HG03378 (cell line): ENCODE results near the gene CLSTN1.
"Not testable (repeated sequence)": the region's sequence is repeated elsewhere in the genome, so short reads cannot be mapped to it uniquely, and the experiment has no call there.

Source experiments
- ATAC-seq: cut with Tn5 transposase; IDR thresholded peaks from one replicate; pipeline ENCODE4 v1.9.1; 2021; ENCODE audit warnings: mild to moderate bottlenecking, moderate library complexity; ENCODE audit not compliant: unreplicated experiment

Gene CLSTN1

DNA sequence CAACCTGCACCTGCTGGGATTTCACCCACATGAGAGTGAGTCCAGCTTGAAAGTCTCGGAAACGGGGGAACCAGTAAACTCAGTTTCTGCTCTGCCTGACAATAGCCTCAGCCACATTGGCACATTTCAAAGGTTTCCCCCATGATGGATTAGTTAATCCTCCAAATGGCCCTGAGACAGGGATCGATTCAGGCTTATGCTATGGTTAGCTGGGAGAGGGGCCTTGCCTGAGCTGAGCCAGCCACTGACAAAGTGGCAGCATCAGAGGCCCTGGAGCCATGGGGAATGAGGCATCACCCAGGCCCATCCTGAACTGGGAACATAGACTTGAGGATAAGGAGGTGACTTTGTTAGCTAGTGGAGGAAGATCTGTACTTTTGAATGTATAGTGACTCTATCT is 2.9 kb upstream of the CLSTN1 start:
- no peak for ATAC-seq

DNA sequence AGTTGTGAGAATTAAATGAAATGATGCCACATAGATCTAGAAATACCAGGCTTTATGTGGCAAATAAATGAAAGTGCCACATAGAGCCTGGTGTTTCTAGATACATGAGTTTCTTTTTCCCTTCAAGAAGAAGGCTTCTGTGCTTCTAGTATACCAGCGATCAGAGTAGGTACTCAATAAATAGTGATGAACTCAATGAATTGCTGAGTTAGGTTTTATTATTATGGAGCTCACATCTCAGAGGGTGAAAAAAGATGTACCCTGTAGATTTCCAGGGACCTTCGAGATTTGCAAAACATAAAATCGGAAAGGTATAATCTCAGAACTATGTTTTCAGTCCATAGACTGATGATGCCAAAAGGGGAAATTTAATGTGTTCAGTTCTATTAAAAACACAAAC is 2.3 kb upstream of the CLSTN1 start:
- ATAC-seq: no peak

DNA sequence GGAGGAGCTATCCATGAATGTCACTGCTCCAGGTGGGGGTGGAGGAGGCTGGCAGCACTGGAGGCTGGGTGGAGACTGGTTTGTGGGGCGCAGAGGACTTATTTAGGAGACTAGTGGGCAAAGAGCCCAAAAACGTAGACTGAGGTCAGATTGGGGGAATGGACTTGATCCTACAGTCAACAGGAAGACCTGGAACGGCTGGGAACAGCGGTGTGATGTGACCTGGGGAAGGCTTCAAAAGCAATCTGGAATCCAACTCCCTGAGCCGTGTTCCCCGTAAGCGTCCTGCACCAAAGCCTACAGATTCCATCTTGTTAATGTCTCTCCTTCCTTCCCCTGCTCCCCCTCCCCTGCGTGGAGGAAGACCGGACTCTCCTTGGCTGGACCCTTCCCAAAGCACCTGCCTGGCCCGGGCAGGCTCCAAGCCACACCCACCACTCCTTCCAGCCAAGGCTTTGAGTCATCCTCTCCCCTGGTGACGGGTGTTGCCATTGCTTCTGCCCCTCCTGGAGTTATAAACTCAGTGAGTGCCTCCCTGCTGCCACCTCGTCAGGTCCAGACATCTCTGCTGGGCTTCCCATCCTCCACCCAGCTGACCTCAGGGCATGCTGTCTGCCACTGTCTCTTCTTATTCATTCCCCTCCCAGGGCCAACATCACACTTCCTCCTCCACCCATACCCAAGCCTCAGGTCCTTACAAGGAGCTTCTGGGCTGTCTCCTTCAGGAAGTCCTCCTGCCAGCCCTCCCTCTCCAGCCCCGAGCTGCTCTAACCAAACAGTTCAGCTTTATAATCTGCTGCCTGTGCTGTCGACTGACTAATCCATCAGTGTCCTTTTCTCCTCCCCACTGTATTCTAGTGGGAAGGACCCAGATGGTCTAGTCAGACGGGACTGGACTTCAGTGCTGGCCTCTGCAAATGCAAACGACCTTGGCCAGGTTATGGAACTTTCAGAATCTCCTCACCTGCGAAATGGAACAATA is 1.6 kb upstream of the CLSTN1 start:
- no peak for ATAC-seq

DNA sequence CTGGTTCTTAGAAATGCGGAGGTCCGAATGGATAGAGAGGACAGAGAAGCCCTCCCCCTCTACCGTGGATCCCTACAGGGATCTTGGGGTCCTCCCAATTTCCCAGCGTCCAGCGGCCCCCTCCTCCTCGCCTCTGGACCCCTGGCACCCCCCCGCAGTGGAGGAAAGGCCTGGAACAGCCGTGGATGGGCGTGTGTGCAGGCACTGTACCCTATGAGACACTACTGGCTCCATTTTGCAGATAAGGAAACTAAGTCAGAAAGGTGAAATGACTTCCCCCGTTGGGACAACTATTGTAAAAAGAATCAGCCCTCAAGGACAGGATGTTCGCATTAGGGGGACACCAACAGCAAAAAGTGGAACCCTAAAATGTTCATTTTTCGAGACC is 931 bp upstream of the CLSTN1 start:
- ATAC-seq: no peak

DNA sequence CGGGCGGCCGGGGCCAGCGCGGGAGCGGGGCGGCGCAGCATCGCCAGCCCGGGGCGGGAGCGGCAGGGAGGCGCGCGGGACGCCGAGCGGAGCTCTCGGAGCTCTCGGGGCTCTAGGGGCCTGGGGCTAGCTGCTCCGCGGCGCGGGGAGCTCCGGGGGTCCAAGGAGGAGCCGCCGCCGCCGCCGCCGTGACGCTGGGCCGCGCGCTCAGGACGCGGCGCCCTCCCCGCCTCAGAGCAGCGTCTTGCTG is 147 bp downstream of the CLSTN1 start:
- no peak for ATAC-seq

DNA sequence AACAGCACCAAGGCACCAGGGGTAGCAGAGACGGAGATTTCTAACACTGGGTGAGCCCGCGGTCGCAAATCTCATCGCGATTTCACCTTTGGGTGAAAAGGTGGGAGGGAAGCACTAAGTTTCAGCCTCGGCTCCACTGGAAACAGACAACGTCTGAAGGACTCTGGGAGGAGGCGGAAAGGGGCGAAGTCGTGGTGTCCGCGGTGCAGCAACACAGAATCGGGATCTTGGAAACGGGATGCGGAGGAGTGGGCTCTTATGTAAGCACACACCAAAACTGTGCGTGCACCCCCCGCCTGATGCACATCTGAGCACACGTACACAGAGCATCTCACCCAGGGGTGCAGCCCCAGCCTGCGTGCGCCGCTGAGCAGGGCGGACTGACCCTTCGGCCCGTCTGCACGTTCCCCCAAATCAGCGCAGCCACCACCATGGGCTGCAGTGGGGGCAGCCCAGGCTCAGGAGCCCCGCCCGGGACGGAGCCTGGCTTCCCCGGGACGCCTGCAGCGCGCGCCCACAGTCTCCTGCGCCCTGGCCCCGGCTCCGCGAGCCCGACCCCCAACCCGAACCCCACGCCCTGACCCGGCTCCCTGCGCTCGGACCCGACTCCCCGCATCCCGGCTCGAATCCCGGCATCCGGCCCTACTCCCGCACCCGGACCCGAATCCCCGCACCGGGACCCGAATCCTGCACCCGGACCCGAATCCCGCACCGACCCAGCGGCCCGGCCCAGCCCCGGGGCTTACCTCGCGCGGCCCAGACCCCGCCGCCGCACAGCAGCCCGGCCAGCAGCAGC is 670 bp downstream of the CLSTN1 start:
- ATAC-seq: no peak

DNA sequence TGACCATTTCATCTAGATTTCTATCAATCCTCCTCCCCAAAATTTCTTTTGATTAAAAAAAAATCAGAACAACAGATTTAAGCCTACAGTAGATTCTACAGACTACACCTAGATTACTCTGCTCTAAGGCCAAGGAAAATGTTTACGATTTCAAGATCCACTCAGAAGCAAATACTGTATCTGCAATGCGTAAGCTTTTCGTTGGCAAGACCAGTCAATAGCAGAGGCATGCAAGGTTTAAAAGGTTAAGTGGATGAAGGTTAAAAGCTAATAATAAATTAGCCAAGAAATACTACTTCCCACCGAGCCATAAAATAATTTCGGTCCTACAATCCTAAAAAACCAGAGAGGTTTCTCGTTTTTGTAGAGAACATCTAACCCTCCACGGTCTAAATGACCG is 1.3 kb downstream of the CLSTN1 start:
- no peak for ATAC-seq

DNA sequence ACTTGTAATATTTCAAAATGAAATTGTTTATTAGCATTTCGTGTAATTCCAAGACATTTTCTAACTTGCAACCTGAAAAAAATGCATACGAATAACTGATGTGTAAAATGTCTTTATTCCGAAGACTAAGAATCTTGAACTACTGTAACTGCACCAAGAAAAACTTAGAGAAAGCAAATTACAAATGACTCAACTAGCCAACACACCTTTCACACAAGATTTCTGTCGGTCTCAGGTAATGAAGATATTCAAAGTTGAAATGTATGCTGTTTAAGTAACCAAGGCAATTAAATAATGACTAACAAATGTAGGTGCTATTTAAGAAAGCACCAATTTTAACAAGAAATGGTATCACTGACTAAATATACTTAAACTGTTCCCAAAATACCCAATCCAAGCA is 2.1 kb downstream of the CLSTN1 start:
- no peak for ATAC-seq

DNA sequence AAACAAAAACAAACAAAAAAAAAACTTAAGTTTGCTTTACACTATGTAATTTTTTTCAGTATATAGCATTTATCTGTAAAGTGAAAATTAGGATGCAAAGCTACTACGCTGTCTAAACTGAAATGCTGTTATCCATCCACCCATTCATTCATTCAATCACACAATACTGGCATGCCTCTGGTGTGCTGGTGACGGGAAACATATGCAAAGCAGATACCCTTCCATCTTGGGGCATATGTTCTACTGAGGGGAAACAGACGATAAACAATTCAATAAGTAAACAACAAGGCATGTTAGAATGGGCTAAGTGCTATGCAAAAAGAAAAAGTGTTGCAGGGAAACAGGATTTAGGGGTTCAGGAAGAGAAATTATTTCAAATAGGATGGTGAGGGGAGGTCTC is 3.2 kb downstream of the CLSTN1 start:
- no peak for ATAC-seq

DNA sequence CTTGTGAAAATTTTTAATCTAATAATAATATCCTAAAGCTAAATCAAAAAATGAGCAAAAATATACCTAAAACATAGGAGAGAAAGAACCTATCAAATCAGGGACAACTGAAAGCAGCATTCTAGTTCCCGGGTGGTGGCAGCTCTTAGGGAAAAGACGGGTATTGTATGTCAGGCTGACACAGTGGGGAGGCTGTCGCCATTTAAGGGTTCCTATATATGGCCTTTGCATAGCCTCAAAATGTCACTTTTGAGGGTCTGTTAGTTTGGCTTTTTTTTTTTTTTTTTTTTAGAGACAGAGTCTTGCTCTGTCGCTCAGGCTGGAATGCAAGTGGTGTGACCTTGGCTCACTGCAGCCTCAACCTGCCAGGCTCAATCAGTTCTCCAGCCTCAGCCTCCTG is 6.0 kb downstream of the CLSTN1 start:
- no peak for ATAC-seq

DNA sequence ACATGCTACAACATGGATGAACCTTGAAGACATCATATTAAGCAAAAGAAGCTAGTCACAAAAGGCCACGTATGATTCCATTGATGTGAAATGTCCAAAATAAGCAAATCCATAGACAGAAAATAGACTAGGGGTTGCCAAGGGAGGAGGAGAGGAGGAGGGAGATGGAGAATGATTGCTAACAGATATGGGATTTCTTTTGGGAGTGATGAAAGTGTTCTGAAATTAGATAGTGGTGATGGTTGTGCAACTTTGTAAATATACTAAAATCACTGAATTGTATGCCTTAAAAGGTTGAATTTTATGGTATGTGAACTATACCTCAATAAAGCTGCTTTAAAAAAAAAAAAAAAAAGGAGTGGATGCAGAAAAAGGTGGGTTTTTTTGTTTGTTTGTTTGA is 7.6 kb downstream of the CLSTN1 start:
- no peak for ATAC-seq

DNA sequence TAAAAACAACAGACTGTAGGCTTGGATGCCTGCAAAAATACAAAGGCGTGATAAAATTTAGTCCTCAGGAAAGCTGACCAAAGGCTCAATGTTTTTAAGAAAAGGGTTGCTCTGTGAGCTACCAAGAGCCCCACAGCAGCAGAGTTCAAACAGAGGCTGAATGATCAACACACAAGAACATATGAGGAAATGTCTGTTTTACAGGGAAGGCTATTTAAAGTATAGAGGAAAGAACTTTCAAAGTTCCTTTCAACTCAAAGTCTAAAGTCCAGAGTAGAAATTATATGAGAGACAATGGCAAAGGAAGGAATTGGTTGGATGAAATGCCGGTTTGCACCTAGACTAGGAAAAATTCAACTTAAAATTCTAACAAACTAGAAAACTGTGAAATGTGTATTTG is 8.6 kb downstream of the CLSTN1 start:
- ATAC-seq: no peak

DNA sequence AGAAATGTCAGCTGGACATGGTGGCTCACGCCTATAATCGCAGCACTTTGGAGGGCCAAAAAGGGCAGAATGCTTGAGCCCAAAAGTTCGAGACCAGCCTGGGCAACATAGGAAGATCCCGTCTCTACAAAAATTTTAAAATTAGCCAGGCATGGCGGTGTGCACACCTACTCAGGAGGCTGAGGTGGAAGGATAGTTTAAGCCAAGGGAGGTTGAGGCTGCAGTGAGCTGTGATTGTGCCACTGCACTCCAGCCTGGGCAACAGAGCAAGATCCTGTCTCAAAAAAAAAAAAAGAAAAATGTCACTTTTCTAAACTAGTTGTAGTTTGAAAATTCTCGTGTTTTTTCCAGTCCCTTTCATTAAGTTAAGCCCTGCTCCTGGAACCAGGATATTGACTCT is 9.1 kb downstream of the CLSTN1 start:
- ATAC-seq: no peak

DNA sequence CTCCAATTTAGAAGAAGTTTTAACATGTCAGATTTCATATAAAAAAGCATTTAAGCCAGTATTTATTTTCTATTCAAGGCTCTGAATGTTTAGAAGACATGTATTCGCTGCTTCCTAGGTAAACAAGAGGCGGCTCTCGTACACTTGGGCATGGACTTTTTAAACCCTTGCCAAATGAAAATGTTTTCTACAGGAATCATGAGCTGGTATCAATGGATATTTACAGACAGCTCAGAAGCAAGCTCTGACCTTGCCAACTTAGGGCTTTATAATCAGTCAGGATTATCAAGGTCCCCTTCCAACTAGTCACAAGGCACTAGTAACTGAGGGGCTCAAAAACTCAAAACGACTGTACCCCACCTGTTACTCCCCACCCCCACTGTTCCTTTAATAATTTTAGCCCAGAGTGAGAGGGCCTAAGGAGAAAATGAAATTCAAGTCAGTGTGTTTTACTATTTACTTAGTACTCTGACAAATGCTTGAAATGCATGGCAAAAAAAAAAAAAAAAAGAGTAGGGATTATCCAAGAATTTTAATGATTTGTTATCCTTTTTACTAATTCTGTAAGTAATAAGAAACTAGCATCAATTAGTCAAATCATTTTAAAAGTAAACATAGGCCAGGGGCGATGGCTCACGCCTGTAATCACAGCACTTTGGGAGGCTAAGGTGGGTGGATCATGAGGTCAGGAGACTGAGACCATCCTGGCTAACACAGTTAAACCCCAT is 12.4 kb downstream of the CLSTN1 start:
- ATAC-seq: no peak

DNA sequence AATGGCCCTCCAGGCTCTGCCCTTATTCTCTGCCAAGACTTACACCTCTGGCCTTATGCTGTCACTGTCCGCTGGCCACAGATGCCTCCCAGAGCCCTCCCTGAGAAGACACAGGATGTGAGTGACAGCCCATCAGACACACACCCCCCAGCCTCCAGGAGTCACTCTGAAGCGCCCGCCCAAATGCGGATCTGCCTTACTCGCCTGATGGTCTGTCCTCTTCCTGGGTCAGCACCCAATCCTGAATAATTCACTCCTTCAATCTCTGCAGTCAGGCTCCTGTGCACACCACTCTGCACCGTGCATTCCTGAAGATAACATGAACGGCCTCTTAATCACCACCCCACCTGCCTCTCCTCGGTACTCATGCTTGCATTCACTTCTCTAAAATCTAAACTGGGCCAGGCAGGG is 14.7 kb downstream of the CLSTN1 start:
- no peak for ATAC-seq

DNA sequence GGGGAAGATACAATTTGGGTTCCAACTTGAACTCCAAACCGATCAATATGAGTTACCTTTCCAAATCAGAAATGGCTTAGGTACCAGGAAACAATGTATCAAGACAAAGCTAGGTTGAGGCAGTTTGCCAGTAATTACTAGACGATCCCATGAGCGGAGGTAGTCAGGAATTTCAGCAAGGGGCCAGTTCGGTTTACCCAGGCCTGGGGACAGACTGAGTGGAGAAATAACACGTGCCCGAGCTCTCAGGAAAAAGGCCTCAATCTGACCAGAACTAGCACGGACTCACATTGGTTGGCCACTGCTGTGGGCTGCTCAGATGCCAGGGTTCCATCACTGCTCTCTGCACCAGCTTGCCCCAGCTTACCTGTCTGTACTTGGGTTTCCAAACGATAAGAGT is 15.3 kb downstream of the CLSTN1 start:
- no peak for ATAC-seq

DNA sequence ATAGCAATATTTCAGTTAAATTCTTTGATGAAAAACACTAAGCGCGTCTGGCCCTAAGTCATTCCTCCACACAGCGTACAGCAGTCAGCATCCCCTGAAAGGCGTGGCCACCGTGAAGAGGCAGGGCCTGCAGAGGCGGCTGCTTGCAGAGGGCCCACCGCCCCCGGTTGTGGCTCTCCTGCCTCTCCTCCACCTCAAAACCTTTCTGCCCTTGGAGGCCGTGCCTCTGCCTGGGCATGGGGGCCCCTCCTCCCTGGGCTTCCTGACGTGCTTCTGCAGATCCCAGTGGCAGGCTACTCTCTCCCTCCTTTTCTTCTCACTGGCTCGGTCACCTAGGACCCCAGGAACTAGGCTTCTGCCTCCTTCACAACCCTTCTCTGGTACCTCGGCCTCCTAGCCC is 16.2 kb downstream of the CLSTN1 start:
- no peak for ATAC-seq

DNA sequence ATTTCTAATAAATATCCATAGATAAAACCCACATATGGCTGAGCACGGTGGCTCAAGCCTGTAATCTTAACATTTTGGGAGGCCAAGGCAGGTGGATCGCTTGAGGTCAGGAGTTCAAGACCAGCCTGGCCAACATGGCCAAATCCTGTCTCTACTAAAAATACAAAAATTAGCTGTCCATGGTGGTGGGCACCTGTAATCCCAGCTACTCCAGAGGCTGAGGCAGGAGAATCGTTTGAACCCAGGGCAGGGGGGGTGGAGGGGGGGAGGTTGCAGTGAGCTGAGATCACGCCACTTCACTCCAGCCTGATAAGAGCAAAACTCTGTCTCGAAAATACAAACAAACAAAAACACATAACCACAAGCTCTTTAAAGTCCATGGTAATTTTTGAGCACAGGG is 17.8 kb downstream of the CLSTN1 start:
- ATAC-seq: not testable (repeated sequence)

DNA sequence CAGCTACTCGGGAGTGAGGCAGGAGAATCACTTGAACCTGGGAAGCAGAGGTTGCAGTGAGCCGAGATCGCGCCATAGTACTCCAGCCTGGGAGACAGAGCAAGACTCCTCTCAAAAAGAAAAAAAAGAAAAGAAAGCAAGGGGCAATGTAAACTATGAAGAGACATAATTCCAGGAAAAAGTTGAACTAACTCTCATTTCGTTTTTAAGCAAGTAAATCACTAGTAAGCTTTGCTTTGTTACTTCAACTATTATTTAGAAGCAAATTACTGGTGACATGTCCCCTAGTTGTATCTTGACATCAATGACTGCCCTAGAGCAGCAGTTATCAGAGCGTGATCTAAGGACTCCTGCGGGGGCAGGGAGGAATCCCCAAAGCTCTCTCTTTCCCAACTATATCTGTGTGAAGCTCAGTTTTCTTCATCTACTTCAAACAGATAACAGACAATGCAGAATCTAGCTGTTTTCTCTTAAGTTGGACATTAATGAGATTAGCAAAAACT is 18.7 kb downstream of the CLSTN1 start:
- ATAC-seq: no peak

DNA sequence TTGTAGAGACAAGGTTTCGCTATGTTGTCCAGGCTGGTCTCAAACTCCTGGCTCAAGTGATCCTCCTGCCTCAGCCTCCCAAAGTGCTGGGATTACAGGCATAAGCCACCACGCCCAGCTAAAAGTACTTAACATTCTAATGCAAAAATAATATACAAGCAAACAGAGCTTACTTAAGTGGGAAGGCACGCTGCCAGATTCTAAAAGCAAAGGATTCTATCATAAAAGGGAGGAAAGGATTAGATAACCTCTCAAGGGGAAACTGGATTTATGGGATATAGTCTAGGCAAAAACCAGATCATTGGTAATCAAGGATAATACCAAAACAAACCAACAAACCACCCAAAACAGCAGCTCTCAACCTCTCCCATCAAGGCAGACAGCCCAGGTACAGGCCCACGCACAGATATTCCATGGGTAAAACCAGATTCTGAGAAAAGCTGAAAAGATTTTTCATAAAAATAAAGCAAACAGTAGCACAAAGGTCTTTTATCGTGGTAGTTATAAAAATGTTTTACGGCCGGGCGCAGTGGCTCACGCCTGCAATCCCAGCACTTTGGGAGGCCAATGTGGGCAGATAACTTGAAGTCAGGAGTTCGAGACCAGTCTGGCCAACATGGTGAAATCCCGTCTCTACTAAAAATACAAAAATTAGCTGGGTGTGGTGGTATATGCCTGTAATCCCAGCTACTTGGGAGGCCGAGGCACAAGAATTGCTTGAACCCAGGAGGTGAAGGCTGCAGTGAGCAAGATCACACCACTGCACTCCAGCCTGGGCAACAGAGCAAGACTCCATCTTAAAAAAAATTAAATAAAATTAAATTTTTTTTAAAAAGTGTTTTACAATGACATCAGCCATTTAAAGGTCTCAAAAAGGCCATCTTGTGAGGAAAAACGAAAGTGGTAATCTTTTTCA is 20.5 kb downstream of the CLSTN1 start:
- ATAC-seq: not testable (repeated sequence)
